HepG2 (cell line): Measurements from ENCODE around the gene PDGFB. TPM values are rescaled to one million over a fixed set of nuclear protein-coding genes. Genes with fewer than 3 reads are reported as not detected.

Experiments used
- EEA1 ChIP-seq: sonication (generic); formaldehyde crosslinking; IDR thresholded peaks from 2 replicates; pipeline ENCODE4 v1.5.1; 2020; ENCODE audit warnings: mild to moderate bottlenecking, missing genetic modification reagents, borderline replicate concordance
- HNRNPUL1 ChIP-seq: fragments of 200-400 bp; formaldehyde crosslinking; IDR thresholded peaks from 2 replicates; pipeline ENCODE4 v1.6.1; 2017; ENCODE audit warnings: low read depth, mild to moderate bottlenecking, low read length, moderate library complexity
- ISX ChIP-seq: sonication (generic); formaldehyde crosslinking; conservative IDR thresholded peaks from 2 replicates; pipeline ENCODE4 v1.5.0; 2020; ENCODE audit warnings: missing genetic modification reagents
- MEIS1 ChIP-seq: sonication (generic); formaldehyde crosslinking; IDR thresholded peaks from 2 replicates; pipeline ENCODE4 v1.9.0; 2021; ENCODE audit warnings: mild to moderate bottlenecking, missing genetic modification reagents, moderate library complexity, borderline replicate concordance
- MIER3 ChIP-seq: IDR thresholded peaks from 2 replicates; pipeline ENCODE4 v1.6.1; 2016; ENCODE audit warnings: missing compliant biosample characterization, borderline replicate concordance
- ONECUT2 ChIP-seq: sonication (generic); formaldehyde crosslinking; IDR thresholded peaks from 2 replicates; pipeline ENCODE4 v1.4.0; 2020; ENCODE audit warnings: missing genetic modification reagents
- PAF1 ChIP-seq: IDR thresholded peaks from 2 replicates; pipeline ENCODE4 v1.6.1; 2016; ENCODE audit warnings: missing genetic modification reagents, missing compliant biosample characterization
- RARA ChIP-seq: IDR thresholded peaks from 2 replicates; pipeline ENCODE4 v1.6.1; 2016; ENCODE audit warnings: missing genetic modification reagents, missing compliant biosample characterization
- SAFB2 ChIP-seq: sonication (generic); formaldehyde crosslinking; IDR thresholded peaks from 2 replicates; pipeline ENCODE4 v1.5.1; 2020; ENCODE audit warnings: missing genetic modification reagents, low read depth, mild to moderate bottlenecking, borderline replicate concordance
- SNAPC4 ChIP-seq: sonication (generic); formaldehyde crosslinking; IDR thresholded peaks from 2 replicates; pipeline ENCODE4 v1.4.0; 2020; ENCODE audit warnings: mild to moderate bottlenecking, missing genetic modification reagents
- THAP7 ChIP-seq: sonication (generic); formaldehyde crosslinking; IDR thresholded peaks from 2 replicates; pipeline ENCODE4 v1.8.1; 2023; ENCODE audit warnings: mild to moderate bottlenecking, missing genetic modification reagents
- THYN1 ChIP-seq: sonication (generic); formaldehyde crosslinking; IDR thresholded peaks from 2 replicates; pipeline ENCODE4 v1.8.1; 2023; ENCODE audit warnings: low read depth, mild to moderate bottlenecking, moderate library complexity, missing genetic modification reagents, borderline replicate concordance
- ZNF335 ChIP-seq: sonication (generic); formaldehyde crosslinking; IDR thresholded peaks from 2 replicates; pipeline ENCODE4 v1.4.0; 2020; ENCODE audit warnings: missing genetic modification reagents
- ZNF605 ChIP-seq: sonication (generic); formaldehyde crosslinking; IDR thresholded peaks from 2 replicates; pipeline ENCODE4 v1.8.0; 2022; ENCODE audit warnings: mild to moderate bottlenecking, missing genetic modification reagents
- ZNF660 ChIP-seq: sonication (generic); formaldehyde crosslinking; IDR thresholded peaks from 2 replicates; pipeline ENCODE4 v1.5.1; 2020; ENCODE audit warnings: mild to moderate bottlenecking, low read depth, missing genetic modification reagents, borderline replicate concordance
- polyA plus RNA-seq, 8 experiments: library from polyadenylated mRNA; depleted of rRNA in 3 of 8; stranded (reverse) in 7 of 8; unstranded in 1 of 8; fragments of >200 nt; fragmentation: Illumina TruSeq in 4 of 8; extraction: Trizol in 4 of 8; gene quantifications; 2 replicates each; pipeline versions ENCODE4 v1.2.1 to v1.2.3, GENCODE V29; 2011 to 2016; ENCODE audit warnings: low read depth in 4 of 8, missing spikeins in 1 of 8, mixed read lengths in 1 of 8; ENCODE audit not compliant: insufficient read depth in 1 of 8
- total RNA-seq, 5 experiments: library from RNA; depleted of rRNA; stranded (reverse); fragments of >200 nt; fragmentation: Illumina TruSeq; extraction: Trizol; gene quantifications; 2 replicates each; pipeline ENCODE4 v1.2.3, GENCODE V29; 2016; ENCODE audit warnings: low read depth in 1 of 5
- TF ChIP-seq, protein P1 (sequence below): sonication (generic); formaldehyde crosslinking; IDR thresholded peaks from 2 replicates; pipeline ENCODE4 v1.5.1; 2020; ENCODE audit warnings: mild to moderate bottlenecking, missing genetic modification reagents, borderline replicate concordance

The PDGFB gene
- total and polyA plus RNA-seq, 2 of the 13 experiments (the other 11 are each of a cell fraction or from before 2014, with no cell fraction given) = 1.4 to 10.1 TPM

DNA sequence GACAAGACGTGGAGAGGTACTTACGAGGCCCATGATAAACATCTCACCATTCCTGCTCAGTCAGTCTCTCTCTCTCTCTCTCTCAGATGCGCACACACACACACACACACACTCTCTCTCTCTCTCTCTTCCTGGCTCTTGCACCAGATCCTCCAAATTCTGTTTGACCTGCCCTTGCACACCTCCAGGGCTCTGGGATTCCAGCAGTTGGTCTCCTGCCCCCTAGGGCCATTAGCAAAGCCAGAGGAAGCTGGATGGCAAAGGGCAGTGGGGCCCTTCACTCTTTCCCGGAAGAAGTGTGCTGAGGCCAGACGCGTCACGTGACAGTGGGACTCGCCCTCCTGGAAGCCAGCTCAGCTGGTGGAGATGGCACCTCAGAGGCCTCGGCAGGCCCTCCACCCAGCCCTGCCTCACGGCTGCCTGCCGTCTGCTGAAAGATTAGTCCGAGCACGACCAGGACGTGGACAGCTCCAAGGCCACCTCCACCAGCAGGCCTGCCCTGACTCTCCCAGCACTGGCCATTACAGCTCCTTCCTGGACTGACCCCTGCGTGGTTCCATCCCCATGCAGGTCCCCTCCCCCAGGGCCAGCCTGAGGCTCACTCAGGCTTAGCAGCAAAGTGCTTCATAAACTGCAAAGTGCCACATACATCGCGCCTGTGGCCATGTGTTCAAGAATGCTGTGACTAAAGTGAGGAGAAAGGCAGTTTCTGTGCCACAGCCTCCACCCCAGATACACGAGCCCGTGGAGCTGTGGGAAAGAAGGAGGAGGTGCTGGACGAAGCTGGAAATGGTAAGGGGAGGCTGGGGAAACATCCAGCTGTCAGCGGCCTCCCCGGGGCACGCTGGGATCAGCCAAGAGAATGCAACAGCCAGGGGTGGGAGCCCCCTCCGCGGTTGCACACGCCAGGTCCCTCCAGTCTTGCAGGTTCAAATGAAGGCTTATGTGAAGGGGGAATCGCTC, 3.7 kb downstream of the PDGFB start (continued):
- TF ChIP-seq SNAPC4 (CRISPR knock-in tag) (no peak; the same call in 1 of the 2 replicates), ZNF335 (CRISPR knock-in tag) (peak; percentile 88), ISX (CRISPR knock-in tag) (no peak), MIER3 (CRISPR knock-in tag) (0 out of 2 replicates have a peak, but pooled peaks have one; percentile 57), THYN1 (CRISPR knock-in tag) (no peak), ZNF660 (CRISPR knock-in tag) (no peak), EEA1 (CRISPR knock-in tag) (no peak), RARA (CRISPR knock-in tag) (peak; percentile 91), ONECUT2 (CRISPR knock-in tag) (no peak), PAF1 (CRISPR knock-in tag) (no peak), HNRNPUL1 (no peak), SAFB2 (0 out of 2 replicates have a peak, but pooled peaks have one; percentile 27), ZNF605 (CRISPR knock-in tag) (peak; percentile 45; the same call in 1 of the 2 replicates), THAP7 (peak; percentile 71; the same call in 1 of the 2 replicates), MEIS1 (CRISPR knock-in tag) (no peak)
- TF ChIP-seq, protein P1, sequence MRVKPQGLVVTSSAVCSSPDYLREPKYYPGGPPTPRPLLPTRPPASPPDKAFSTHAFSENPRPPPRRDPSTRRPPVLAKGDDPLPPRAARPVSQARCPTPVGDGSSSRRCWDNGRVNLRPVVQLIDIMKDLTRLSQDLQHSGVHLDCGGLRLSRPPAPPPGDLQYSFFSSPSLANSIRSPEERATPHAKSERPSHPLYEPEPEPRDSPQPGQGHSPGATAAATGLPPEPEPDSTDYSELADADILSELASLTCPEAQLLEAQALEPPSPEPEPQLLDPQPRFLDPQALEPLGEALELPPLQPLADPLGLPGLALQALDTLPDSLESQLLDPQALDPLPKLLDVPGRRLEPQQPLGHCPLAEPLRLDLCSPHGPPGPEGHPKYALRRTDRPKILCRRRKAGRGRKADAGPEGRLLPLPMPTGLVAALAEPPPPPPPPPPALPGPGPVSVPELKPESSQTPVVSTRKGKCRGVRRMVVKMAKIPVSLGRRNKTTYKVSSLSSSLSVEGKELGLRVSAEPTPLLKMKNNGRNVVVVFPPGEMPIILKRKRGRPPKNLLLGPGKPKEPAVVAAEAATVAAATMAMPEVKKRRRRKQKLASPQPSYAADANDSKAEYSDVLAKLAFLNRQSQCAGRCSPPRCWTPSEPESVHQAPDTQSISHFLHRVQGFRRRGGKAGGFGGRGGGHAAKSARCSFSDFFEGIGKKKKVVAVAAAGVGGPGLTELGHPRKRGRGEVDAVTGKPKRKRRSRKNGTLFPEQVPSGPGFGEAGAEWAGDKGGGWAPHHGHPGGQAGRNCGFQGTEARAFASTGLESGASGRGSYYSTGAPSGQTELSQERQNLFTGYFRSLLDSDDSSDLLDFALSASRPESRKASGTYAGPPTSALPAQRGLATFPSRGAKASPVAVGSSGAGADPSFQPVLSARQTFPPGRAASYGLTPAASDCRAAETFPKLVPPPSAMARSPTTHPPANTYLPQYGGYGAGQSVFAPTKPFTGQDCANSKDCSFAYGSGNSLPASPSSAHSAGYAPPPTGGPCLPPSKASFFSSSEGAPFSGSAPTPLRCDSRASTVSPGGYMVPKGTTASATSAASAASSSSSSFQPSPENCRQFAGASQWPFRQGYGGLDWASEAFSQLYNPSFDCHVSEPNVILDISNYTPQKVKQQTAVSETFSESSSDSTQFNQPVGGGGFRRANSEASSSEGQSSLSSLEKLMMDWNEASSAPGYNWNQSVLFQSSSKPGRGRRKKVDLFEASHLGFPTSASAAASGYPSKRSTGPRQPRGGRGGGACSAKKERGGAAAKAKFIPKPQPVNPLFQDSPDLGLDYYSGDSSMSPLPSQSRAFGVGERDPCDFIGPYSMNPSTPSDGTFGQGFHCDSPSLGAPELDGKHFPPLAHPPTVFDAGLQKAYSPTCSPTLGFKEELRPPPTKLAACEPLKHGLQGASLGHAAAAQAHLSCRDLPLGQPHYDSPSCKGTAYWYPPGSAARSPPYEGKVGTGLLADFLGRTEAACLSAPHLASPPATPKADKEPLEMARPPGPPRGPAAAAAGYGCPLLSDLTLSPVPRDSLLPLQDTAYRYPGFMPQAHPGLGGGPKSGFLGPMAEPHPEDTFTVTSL (CRISPR knock-in tag) = 0 out of 2 replicates have a peak, but pooled peaks have one; percentile 24
